Hepatocyte (in vitro differentiated cells): ENCODE measurements around the gene FGF3. TPM values are rescaled to one million over a fixed set of nuclear protein-coding genes. Genes with fewer than 3 reads are reported as not detected.

Experiments
- DNase-seq: peaks from one replicate; pipeline ENCODE4 v3.0.0-alpha.2; 2016; ENCODE audit warnings: low spot score
- H2AFZ ChIP-seq: fragments of 200-600 bp; sonication (generic); 2 replicates; pipeline ENCODE4 v1.6.0; 2016; ENCODE audit warnings: antibody characterized with exemption, mild to moderate bottlenecking
- H3K27ac ChIP-seq: fragments of 200-600 bp; sonication (generic); 2 replicates; pipeline ENCODE4 v1.5.1; 2016; ENCODE audit warnings: mild to moderate bottlenecking
- H3K27me3 ChIP-seq: fragments of 200-600 bp; sonication (generic); 2 replicates; pipeline ENCODE4 v1.6.1; 2016
- H3K36me3 ChIP-seq: fragments of 200-600 bp; sonication (generic); replicated peaks from 2 replicates; pipeline ENCODE4 v1.5.1; 2016; ENCODE audit warnings: low read depth; ENCODE audit not compliant: insufficient read depth
- H3K4me1 ChIP-seq: fragments of 200-600 bp; sonication (generic); 2 replicates; pipeline ENCODE4 v1.5.1; 2016; ENCODE audit warnings: mild to moderate bottlenecking, moderate library complexity; ENCODE audit not compliant: insufficient read depth
- H3K4me2 ChIP-seq: fragments of 200-600 bp; sonication (generic); 2 replicates; pipeline ENCODE4 v1.6.0; 2016
- H3K4me3 ChIP-seq: fragments of 200-600 bp; sonication (generic); 2 replicates; pipeline ENCODE4 v1.5.1; 2016; ENCODE audit warnings: mild to moderate bottlenecking
- H3K79me2 ChIP-seq: fragments of 200-600 bp; sonication (generic); 2 replicates; pipeline ENCODE4 v1.6.0; 2017; ENCODE audit warnings: mild to moderate bottlenecking
- H3K9me2 ChIP-seq: fragments of 200-600 bp; sonication (generic); replicated peaks from 2 replicates; pipeline ENCODE4 v1.6.0; 2017; ENCODE audit warnings: mild to moderate bottlenecking; ENCODE audit not compliant: insufficient read depth
- H3K9me3 ChIP-seq: fragments of 200-600 bp; sonication (generic); 2 replicates; pipeline ENCODE4 v1.5.1; 2016; ENCODE audit warnings: low read depth, mild to moderate bottlenecking
- H4K20me1 ChIP-seq: fragments of 200-600 bp; sonication (generic); 2 replicates; pipeline ENCODE4 v1.6.0; 2016; ENCODE audit warnings: mild to moderate bottlenecking; ENCODE audit not compliant: insufficient read depth, poor library complexity, severe bottlenecking
- CTCF ChIP-seq: fragments of 200-600 bp; sonication (generic); IDR thresholded peaks from 2 replicates; pipeline ENCODE4 v1.5.1; 2016; ENCODE audit warnings: antibody characterized with exemption, mild to moderate bottlenecking; ENCODE audit not compliant: poor library complexity
- EZH2 ChIP-seq: fragments of 200-600 bp; sonication (generic); IDR thresholded peaks from 2 replicates; pipeline ENCODE4 v1.6.1; 2016; ENCODE audit warnings: antibody characterized with exemption, mild to moderate bottlenecking, borderline replicate concordance
- EZH2phosphoT487 ChIP-seq: fragments of 200-600 bp; sonication (generic); IDR thresholded peaks from one replicate; pipeline ENCODE4 v1.6.1; 2018; ENCODE audit warnings: antibody characterized with exemption, mild to moderate bottlenecking, low read depth, moderate library complexity; ENCODE audit not compliant: unreplicated experiment, severe bottlenecking
- WGBS: methylation state at CpG from one replicate; pipeline ENCODE4 v1.1.6; 2016; ENCODE audit warnings: low lambda C conversion rate; ENCODE audit errors: missing lambda C conversion rate; 5-methylcytosine and 5-hydroxymethylcytosine counted together
- polyA plus RNA-seq: library from polyadenylated mRNA; unstranded; fragments of >200 nt; fragmentation: Nextera tagmentation; extraction: Ambion mirVana; gene quantifications from 2 replicates; pipeline ENCODE4 v1.2.1, GENCODE V29; 2016
- total RNA-seq: library from RNA; depleted of rRNA; stranded (reverse); fragments of >200 nt; gene quantifications from 2 replicates; pipeline ENCODE4 v1.2.3, GENCODE V29; 2014

The FGF3 gene
- total and polyA plus RNA-seq, 2 experiments from 2014 or later, result not detected

DNA sequence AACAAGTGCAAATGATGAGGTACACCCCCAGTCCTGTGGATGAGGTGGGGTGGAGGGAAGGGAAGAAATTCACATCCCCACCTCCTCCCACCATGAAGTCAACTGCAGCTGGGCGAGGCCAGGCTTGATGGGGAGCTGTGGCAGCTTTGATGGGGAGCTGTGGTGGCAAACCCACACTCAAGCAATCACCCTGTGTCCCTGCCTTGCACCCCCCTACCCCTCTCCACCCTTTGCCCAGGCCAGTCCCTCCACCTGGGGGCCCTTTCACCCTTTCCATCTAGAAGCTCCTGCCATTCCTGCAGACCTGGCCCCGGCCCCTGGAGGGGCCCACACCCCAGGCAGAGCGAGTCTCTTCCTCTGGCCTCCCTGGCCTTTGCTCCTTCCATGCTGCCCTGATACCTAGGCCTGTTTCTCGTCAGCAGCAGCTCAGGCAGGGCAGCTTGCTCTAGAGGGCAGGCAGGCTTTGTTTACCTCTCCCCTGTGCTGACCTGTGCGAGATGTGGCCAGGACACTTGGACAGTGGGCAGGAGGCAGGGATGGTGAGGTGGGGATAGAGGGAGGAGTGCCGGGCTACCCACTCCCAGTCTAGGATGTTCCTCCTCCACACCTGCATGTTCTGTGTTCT lies 4.5 kb upstream of the FGF3 start:
- H2AFZ ChIP-seq, result no peak overlapping the region
- no peak overlapping the region for H3K27ac ChIP-seq
- H3K79me2 ChIP-seq, result no peaks in the 10 kb centered on the region
- H3K27me3 ChIP-seq, result peaks cover 31% of the 10 kb centered on the region
- H3K4me3 ChIP-seq, result no peak overlapping the region
- 66% methylated on average over 6 of the region's 6 CpGs for WGBS
- no peaks in the 10 kb centered on the region for H3K4me1 ChIP-seq
- H3K36me3 ChIP-seq, result no peaks in the 10 kb centered on the region
- H4K20me1 ChIP-seq, result no peaks in the 10 kb centered on the region
- no peak for DNase-seq
- TF ChIP-seq CTCF, result no peak
- TF ChIP-seq EZH2, result no peak
- TF ChIP-seq EZH2phosphoT487, result no peak
- H3K4me2 ChIP-seq, result no peak overlapping the region
- H3K9me3 ChIP-seq, result no peaks in the 10 kb centered on the region
- no peaks in the 10 kb centered on the region for H3K9me2 ChIP-seq

GRCh38 chr11:69822676-69823494 lies 3.7 kb upstream of the FGF3 start:
- Histone ChIP-seq H4K20me1 (no peaks in the 10 kb centered on the region), H3K9me2 (no peaks in the 10 kb centered on the region), H3K27ac (no peak overlapping the region), H3K4me2 (no peak overlapping the region), H3K4me1 (peaks cover 4% of the 10 kb centered on the region), H2AFZ (no peak overlapping the region), H3K36me3 (no peaks in the 10 kb centered on the region), H3K4me3 (no peak overlapping the region), H3K79me2 (no peaks in the 10 kb centered on the region), H3K27me3 (peaks cover 40% of the 10 kb centered on the region), H3K9me3 (no peaks in the 10 kb centered on the region)
- 87% methylated on average over 15 of the region's 15 CpGs for WGBS
- no peak for TF ChIP-seq CTCF
- TF ChIP-seq EZH2, result no peak
- no peak for TF ChIP-seq EZH2phosphoT487
- no peak for DNase-seq

- no peak overlapping the region for H3K27ac ChIP-seq
- peaks cover 12% of the 10 kb centered on the region for H3K4me1 ChIP-seq
- H4K20me1 ChIP-seq, result no peaks in the 10 kb centered on the region
- TF ChIP-seq CTCF, result no peak
- no peak for TF ChIP-seq EZH2
- no peak for TF ChIP-seq EZH2phosphoT487
- no peaks in the 10 kb centered on the region for H3K36me3 ChIP-seq
- H2AFZ ChIP-seq, result no peak overlapping the region
- peaks cover 53% of the 10 kb centered on the region for H3K27me3 ChIP-seq
- no peak for DNase-seq
- H3K9me3 ChIP-seq, result no peaks in the 10 kb centered on the region
- no peak overlapping the region for H3K4me3 ChIP-seq
- 85% methylated on average over 17 of the region's 17 CpGs for WGBS
- no peak overlapping the region for H3K4me2 ChIP-seq
- H3K9me2 ChIP-seq, result no peaks in the 10 kb centered on the region
- no peaks in the 10 kb centered on the region for H3K79me2 ChIP-seq
Measured at GRCh38 chr11:69821511-69822040, 2.4 kb upstream of the FGF3 start.
